GM19463 (cell line): ENCODE data around the gene RUNX3.
"Not testable (repeated sequence)": the region's sequence is repeated elsewhere in the genome, so short reads cannot be mapped to it uniquely, and the experiment has no call there.

Experiments
- ATAC-seq: cut with Tn5 transposase; IDR thresholded peaks from one replicate; pipeline ENCODE4 v1.9.1; 2021; ENCODE audit warnings: mild to moderate bottlenecking, moderate library complexity; ENCODE audit not compliant: unreplicated experiment

RUNX3 gene

GRCh38 chr1:24914226-24915069 is 15.6 kb downstream of the RUNX3 start:
- ATAC-seq: no peak

- ATAC-seq: no peak
Measured at GRCh38 chr1:24913616-24914225, 16.4 kb downstream of the RUNX3 start.

- ATAC-seq: no peak
Measured at GRCh38 chr1:24913274-24913604, 16.8 kb downstream of the RUNX3 start.

GRCh38 chr1:24912376-24913273 is 17.5 kb downstream of the RUNX3 start:
- no peak for ATAC-seq

GRCh38 chr1:24911651-24912155 is 18.4 kb downstream of the RUNX3 start:
- no peak for ATAC-seq

GRCh38 chr1:24910751-24911650 is 19.1 kb downstream of the RUNX3 start:
- no peak for ATAC-seq

GRCh38 chr1:24910210-24910609 is 19.9 kb downstream of the RUNX3 start:
- no peak for ATAC-seq

GRCh38 chr1:24909388-24909898 is 20.6 kb downstream of the RUNX3 start:
- no peak for ATAC-seq

GRCh38 chr1:24908591-24909259 is 21.4 kb downstream of the RUNX3 start:
- ATAC-seq: no peak

GRCh38 chr1:24907587-24908294 is 22.3 kb downstream of the RUNX3 start:
- ATAC-seq: not testable (repeated sequence)

GRCh38 chr1:24906760-24907490 is 23.2 kb downstream of the RUNX3 start:
- no peak for ATAC-seq

GRCh38 chr1:24905979-24906720 is 23.9 kb downstream of the RUNX3 start:
- ATAC-seq: no peak

- no peak for ATAC-seq
Measured at GRCh38 chr1:24905355-24905978, 24.6 kb downstream of the RUNX3 start.

- ATAC-seq: no peak
Measured at GRCh38 chr1:24904731-24905354, 25.2 kb downstream of the RUNX3 start.

GRCh38 chr1:24903955-24904730 is 25.9 kb downstream of the RUNX3 start:
- no peak for ATAC-seq

- no peak for ATAC-seq
Measured at GRCh38 chr1:24903560-24903954, 26.5 kb downstream of the RUNX3 start.
